ENCODE data around the gene ENPP1.

ENPP1 gene

GRCh38 chr6:131807644-131808459, at the start of gene ENPP1:
Gene ENPP1, plus strand, starts transcription at chr6:131808020. Its CDS starts 16 bp downstream, at chr6:131808036.
- peak; percentile 24 for DNase-seq (ENCODE audit: low read depth)

- no peak for DNase-seq (ENCODE audit: low read depth)
Measured at GRCh38 chr6:131758920-131759319, 48.9 kb upstream of the ENPP1 start.

- DNase-seq (ENCODE audit: low read depth): no peak
Measured at GRCh38 chr6:131761060-131761761, 46.6 kb upstream of the ENPP1 start.

GRCh38 chr6:131761762-131762067, 46.1 kb upstream of the ENPP1 start:
- no peak for DNase-seq (ENCODE audit: low read depth)

- DNase-seq (ENCODE audit: low read depth): no peak
Measured at GRCh38 chr6:131762984-131763383, 44.8 kb upstream of the ENPP1 start.

GRCh38 chr6:131763749-131764148, 44.1 kb upstream of the ENPP1 start:
- DNase-seq (ENCODE audit: low read depth): no peak

GRCh38 chr6:131764350-131764749, 43.5 kb upstream of the ENPP1 start:
- DNase-seq (ENCODE audit: low read depth): no peak

- no peak for DNase-seq (ENCODE audit: low read depth)
Measured at GRCh38 chr6:131765081-131765803, 42.6 kb upstream of the ENPP1 start.

- DNase-seq (ENCODE audit: low read depth): no peak
Measured at GRCh38 chr6:131765804-131766135, 42.0 kb upstream of the ENPP1 start.

- DNase-seq (ENCODE audit: low read depth): no peak
Measured at GRCh38 chr6:131766631-131767030, 41.2 kb upstream of the ENPP1 start.

- no peak for DNase-seq (ENCODE audit: low read depth)
Measured at GRCh38 chr6:131768964-131769363, 38.9 kb upstream of the ENPP1 start.

- no peak for DNase-seq (ENCODE audit: low read depth)
Measured at GRCh38 chr6:131769385-131770141, 38.3 kb upstream of the ENPP1 start.

GRCh38 chr6:131770776-131771175, 37.0 kb upstream of the ENPP1 start:
- DNase-seq (ENCODE audit: low read depth): no peak

- no peak for DNase-seq (ENCODE audit: low read depth)
Measured at GRCh38 chr6:131773284-131773950, 34.4 kb upstream of the ENPP1 start.

GRCh38 chr6:131775886-131776285, 31.9 kb upstream of the ENPP1 start:
- DNase-seq (ENCODE audit: low read depth): no peak

GRCh38 chr6:131776985-131777384, 30.8 kb upstream of the ENPP1 start:
- DNase-seq (ENCODE audit: low read depth): no peak

- DNase-seq (ENCODE audit: low read depth): no peak
Measured at GRCh38 chr6:131778169-131778568, 29.7 kb upstream of the ENPP1 start.

GRCh38 chr6:131779304-131779703, 28.5 kb upstream of the ENPP1 start:
- DNase-seq (ENCODE audit: low read depth): no peak

- DNase-seq (ENCODE audit: low read depth): no peak
Measured at GRCh38 chr6:131780600-131780999, 27.2 kb upstream of the ENPP1 start.

GRCh38 chr6:131781687-131782086, 26.1 kb upstream of the ENPP1 start:
- DNase-seq (ENCODE audit: low read depth): no peak

GRCh38 chr6:131782764-131783163, 25.1 kb upstream of the ENPP1 start:
- DNase-seq (ENCODE audit: low read depth): no peak

GRCh38 chr6:131784561-131784960, 23.3 kb upstream of the ENPP1 start:
- no peak for DNase-seq (ENCODE audit: low read depth)
